GM12801 (cell line): ENCODE results near the gene ATP11B.

Experiments
- TF ChIP-seq, protein P1 (sequence below): IDR thresholded peaks from one replicate; pipeline ENCODE4 v1.5.1; 2011; ENCODE audit warnings: control low read depth; ENCODE audit not compliant: insufficient read length; ENCODE audit errors: extremely low read depth

The ATP11B gene

DNA sequence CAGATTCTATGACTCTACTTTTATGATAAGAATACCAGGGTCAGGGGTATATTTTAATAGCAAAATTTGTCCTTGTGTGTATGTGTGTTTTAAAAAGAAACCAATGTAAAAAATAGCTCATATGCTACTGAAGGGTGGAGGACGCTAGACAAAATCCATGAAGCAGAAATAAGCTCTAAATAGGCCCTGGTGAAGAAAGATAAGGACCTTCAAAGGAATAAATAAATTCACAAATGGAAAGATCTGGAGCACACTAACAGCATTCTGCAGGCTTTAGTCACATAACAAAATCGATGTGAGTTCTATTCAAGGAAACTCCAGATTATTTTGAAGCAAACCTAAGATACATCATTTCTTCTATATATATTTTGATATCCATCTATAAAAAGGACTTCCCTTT lies 27.2 kb upstream of the ATP11B start:
- TF ChIP-seq, protein P1, sequence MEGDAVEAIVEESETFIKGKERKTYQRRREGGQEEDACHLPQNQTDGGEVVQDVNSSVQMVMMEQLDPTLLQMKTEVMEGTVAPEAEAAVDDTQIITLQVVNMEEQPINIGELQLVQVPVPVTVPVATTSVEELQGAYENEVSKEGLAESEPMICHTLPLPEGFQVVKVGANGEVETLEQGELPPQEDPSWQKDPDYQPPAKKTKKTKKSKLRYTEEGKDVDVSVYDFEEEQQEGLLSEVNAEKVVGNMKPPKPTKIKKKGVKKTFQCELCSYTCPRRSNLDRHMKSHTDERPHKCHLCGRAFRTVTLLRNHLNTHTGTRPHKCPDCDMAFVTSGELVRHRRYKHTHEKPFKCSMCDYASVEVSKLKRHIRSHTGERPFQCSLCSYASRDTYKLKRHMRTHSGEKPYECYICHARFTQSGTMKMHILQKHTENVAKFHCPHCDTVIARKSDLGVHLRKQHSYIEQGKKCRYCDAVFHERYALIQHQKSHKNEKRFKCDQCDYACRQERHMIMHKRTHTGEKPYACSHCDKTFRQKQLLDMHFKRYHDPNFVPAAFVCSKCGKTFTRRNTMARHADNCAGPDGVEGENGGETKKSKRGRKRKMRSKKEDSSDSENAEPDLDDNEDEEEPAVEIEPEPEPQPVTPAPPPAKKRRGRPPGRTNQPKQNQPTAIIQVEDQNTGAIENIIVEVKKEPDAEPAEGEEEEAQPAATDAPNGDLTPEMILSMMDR, result no peak

DNA sequence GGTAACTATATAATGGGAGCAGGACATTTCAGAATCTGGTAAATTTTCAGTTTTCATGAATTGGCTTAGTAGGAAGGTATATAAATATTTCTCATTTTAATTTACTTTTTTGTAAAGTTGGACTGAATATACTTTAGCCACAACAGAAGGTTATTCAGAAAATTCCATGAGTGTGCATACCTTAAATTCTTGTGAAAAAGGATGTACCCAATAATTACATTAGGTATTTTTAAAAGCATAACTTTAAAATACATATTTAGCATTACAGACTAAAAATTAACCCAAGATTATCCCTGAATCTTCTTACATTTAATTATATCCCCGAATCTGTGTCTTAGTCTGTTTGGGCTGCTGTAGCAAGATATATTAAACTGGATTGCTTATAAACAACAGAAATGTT lies 24.9 kb upstream of the ATP11B start:
- TF ChIP-seq, protein P1, result no peak

DNA sequence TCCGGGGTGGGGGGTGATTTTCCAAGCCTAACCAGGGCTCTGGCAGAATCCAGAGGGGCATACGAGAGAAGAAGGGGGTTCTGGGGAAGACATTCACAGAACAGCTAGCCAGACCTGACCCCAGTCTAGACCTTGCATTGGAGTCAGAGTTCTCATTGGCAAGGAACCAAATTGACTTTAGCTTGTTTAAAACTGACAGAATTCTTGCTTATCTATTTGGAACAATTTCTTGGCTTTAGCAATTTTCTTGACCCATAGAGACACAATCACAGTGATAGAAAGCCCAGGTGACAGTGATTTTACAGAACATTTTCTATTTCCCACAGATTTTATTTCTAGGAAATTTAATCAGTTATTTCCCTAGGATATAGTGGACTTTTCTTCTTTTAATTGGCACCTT lies 23.6 kb upstream of the ATP11B start:
- TF ChIP-seq, protein P1, result no peak

DNA sequence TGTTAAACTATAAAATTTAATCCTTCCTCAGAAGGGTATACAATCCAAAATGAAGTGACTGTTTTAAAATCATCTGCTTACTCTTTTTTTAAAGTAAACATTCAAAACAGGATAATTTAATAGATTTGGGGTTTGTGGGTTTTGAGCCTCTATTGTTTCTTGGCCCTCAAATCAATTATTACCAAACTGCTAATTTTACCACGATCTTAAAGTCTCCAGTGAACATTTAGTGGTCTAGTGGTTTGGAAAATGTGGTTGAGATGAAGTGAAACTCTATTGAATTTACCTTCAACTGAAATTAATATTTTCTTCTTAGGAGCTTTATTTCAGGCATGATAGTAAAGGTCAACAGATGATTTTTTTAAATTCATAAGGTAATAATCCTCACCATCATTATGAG lies 11.2 kb upstream of the ATP11B start:
- TF ChIP-seq, protein P1, result no peak

DNA sequence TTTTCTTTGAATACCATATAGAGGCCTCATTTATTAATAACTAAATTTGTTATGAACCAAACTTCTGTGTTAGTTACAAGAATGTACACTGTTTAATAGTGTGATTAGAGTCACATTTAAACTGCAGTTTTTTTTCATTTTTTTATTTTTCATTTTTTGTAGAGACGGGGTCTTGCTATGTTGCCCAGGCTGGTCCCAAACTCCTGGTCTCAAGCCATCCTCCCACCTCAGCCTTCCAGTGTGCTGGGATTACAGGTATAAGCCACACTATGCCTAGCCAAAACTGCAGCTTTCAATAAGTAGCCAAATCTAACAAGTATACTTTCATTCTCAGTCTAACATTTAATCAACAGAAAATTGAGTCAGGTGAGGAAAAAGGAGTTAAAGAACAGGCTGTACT lies 10.2 kb upstream of the ATP11B start:
- TF ChIP-seq, protein P1, result no peak

DNA sequence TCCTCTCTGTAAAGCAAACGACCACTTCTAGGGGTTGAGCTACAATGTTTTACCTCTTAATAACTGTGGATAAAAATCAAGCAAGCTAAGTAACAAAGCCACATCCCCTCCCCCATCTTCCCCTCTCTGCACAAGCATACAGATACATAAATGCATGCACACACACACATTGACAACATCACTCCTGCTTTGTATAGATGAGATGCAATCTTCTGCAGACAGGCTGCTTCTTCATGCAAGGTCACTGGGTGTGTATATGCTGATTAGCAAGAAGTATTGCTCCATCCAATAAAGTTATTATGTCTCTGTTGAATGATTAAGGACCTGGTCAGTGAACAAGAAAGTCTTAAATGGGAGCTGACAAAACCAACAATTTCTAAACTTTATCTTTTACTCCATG lies 8.8 kb upstream of the ATP11B start:
- TF ChIP-seq, protein P1, result no peak

DNA sequence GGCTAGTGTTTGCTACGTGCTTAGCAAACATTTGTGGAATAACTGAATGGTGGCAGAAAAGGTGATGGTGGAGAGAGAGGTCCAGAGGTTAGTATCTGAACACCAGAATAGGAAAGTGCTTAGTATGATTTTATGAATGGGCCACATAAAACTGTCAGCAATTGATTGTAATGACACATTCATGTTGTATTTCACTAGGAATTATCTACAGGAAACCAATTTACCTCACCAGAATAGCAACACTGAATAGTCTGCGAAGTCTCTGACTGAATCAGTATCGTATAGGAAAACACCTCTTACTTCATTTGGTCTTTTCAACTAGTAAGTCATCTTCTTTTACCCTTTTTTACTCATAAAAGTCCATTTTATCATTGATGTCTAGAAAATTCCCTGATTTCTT lies 8.2 kb upstream of the ATP11B start:
- TF ChIP-seq, protein P1, result no peak

DNA sequence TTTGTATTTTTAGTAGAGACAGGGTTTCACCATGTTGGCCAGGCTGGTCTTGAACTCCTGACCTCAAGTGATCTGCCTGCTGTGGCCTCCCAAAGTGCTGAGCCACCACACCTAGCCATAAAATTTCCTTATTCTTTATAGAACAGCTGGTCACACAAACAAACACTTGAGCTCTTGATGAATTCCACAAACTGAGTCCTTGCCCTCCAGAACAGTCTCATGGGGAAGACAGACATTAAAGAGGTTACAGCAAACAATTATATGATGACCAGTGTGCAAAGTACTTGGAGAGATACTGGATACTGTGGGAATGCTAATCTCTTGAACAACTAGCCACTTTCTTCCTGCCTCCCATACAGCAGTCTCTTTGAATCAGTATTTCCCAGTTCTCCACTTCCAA lies 7.5 kb upstream of the ATP11B start:
- TF ChIP-seq, protein P1, result no peak
